ENCODE data around the gene UIMC1.
"Not testable (repeated sequence)": the region's sequence is repeated elsewhere in the genome, so short reads cannot be mapped to it uniquely, and the experiment has no call there.

Gene UIMC1

DNA sequence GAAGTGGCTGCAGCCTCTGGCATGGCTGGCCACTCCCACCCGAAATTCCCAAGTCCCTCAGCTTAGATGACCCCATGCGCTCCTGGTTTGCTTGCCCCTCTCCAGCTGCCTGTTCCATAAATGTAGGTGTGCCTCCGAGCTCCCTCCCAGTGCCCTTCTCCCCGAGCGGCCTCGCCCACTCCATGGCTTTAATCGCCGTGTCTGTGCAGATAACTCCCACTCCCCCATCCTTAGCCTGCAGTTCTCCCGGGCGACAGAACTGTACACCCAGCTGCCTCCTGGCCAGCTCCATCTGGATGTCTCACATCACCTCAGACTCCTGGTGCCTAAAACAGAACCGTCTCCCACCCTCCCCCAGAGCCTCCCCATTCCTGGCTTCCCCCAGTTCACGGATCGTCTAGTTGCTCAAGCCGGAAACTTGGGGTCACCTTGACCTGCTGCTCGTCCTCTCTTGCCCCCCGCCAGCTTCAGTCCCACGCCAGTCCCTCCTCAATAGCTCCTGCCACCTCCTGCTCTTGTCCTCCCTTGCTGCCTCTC is 131.5 kb downstream of the UIMC1 start:
- no peak overlapping the region for H3K27ac ChIP-seq (ENCODE audit: low read depth in 2 of 2, low read length in 2 of 2)
- H3K4me1 ChIP-seq (ENCODE audit: control insufficient read depth in 2 of 2, insufficient read depth in 2 of 2, low read length in 2 of 2), result no peaks in the 10 kb centered on the region
- H3K27me3 ChIP-seq (ENCODE audit: control insufficient read depth in 2 of 2, insufficient read depth in 2 of 2, low read length in 2 of 2), result peaks cover 10 to 15% of the 10 kb centered on the region in 2 donors
- H3K36me3 ChIP-seq (ENCODE audit: control insufficient read depth in 2 of 2, insufficient read depth in 2 of 2, low read length in 2 of 2), result no peaks in the 10 kb centered on the region
- no peaks in the 10 kb centered on the region for H3K9me3 ChIP-seq (ENCODE audit: control insufficient read depth in 2 of 2, low read length in 2 of 2)
- no peak overlapping the region for H3K4me3 ChIP-seq (ENCODE audit: low read length in 2 of 2)
- H3K9ac ChIP-seq (ENCODE audit: low read depth in 1 of 2, low read length in 2 of 2), result no peak overlapping the region

GRCh38 chr5:176874198-176874780 is 132.3 kb downstream of the UIMC1 start:
- no peaks in the 10 kb centered on the region for H3K9me3 ChIP-seq (ENCODE audit: control insufficient read depth in 2 of 2, low read length in 2 of 2)
- H3K27me3 ChIP-seq (ENCODE audit: control insufficient read depth in 2 of 2, insufficient read depth in 2 of 2, low read length in 2 of 2), result peaks cover 10 to 15% of the 10 kb centered on the region in 2 donors
- no peak overlapping the region for H3K4me3 ChIP-seq (ENCODE audit: low read length in 2 of 2)
- no peaks in the 10 kb centered on the region for H3K4me1 ChIP-seq (ENCODE audit: control insufficient read depth in 2 of 2, insufficient read depth in 2 of 2, low read length in 2 of 2)
- no peak overlapping the region for H3K27ac ChIP-seq (ENCODE audit: low read depth in 2 of 2, low read length in 2 of 2)
- no peaks in the 10 kb centered on the region for H3K36me3 ChIP-seq (ENCODE audit: control insufficient read depth in 2 of 2, insufficient read depth in 2 of 2, low read length in 2 of 2)
- no peak overlapping the region for H3K9ac ChIP-seq (ENCODE audit: low read depth in 1 of 2, low read length in 2 of 2)

DNA sequence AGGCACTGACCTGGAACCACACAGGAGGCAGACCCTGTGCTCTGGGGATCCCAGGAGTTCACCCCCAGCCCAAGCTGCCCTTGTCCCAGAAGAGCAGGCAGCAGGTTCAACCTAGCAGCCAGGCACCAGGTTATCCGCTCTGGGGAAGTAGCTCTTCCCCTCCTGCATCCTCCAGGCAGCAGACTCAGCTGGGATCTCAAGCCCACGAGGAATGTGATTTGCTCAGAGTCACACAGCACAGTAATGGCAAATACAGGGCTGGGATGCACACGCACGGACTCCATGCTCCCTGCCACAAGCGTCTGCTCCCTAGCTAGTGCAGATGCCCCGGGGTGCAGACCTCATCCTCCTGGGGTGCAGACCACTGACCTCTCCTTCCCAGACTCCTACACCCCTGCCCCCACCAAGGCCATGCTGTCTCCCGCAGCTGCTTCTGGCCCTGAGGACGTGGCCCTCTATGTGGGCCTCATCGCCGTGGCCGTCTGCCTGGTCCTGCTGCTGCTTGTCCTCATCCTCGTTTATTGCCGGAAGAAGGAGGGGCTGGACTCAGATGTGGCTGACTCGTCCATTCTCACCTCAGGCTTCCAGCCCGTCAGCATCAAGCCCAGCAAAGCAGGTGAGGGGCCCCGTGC is 132.9 kb downstream of the UIMC1 start:
- no peak overlapping the region for H3K4me3 ChIP-seq (ENCODE audit: low read length in 2 of 2)
- H3K9ac ChIP-seq (ENCODE audit: low read depth in 1 of 2, low read length in 2 of 2), result no peak overlapping the region
- no peaks in the 10 kb centered on the region for H3K36me3 ChIP-seq (ENCODE audit: control insufficient read depth in 2 of 2, insufficient read depth in 2 of 2, low read length in 2 of 2)
- no peak overlapping the region for H3K27ac ChIP-seq (ENCODE audit: low read depth in 2 of 2, low read length in 2 of 2)
- peaks cover 10% of the 10 kb centered on the region in 2 donors for H3K27me3 ChIP-seq (ENCODE audit: control insufficient read depth in 2 of 2, insufficient read depth in 2 of 2, low read length in 2 of 2)
- H3K4me1 ChIP-seq (ENCODE audit: control insufficient read depth in 2 of 2, insufficient read depth in 2 of 2, low read length in 2 of 2), result no peaks in the 10 kb centered on the region
- H3K9me3 ChIP-seq (ENCODE audit: control insufficient read depth in 2 of 2, low read length in 2 of 2), result no peaks in the 10 kb centered on the region

DNA sequence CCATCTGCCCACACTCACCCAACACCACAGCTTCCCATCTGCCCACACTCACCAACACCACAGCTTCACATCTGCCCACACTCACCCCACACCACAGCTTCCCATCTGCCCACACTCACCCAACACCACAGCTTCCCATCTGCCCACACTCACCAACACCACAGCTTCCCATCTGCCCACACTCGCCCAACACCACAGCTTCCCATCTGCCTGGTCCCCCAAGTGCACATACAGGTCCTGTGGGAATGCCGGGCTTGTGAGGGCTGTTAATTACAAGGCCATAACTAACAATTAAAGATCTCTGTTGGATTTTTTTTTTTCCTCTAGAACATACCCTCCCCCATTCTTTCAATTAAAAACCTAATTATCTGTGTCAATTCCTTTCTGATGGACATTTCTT is 133.6 kb downstream of the UIMC1 start:
- not testable (repeated sequence) for H3K27me3 ChIP-seq (ENCODE audit: control insufficient read depth in 2 of 2, insufficient read depth in 2 of 2, low read length in 2 of 2); H3K9me3 ChIP-seq (ENCODE audit: control insufficient read depth in 2 of 2, low read length in 2 of 2)

DNA sequence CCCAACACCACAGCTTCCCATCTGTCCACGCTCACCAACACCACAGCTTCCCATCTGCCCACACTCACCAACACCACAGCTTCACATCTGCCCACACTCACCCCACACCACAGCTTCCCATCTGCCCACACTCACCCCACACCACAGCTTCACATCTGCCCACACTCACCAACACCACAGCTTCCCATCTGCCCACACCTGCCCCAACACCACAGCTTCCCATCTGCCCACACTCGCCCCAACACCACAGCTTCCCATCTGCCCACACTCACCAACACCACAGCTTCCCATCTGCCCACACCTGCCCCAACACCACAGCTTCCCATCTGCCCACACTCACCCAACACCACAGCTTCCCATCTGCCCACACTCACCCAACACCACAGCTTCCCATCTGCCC is 134.0 kb downstream of the UIMC1 start:
- H3K4me1 ChIP-seq (ENCODE audit: control insufficient read depth in 2 of 2, insufficient read depth in 2 of 2, low read length in 2 of 2); H3K4me3 ChIP-seq (ENCODE audit: low read length in 2 of 2); H3K9ac ChIP-seq (ENCODE audit: low read depth in 1 of 2, low read length in 2 of 2); H3K36me3 ChIP-seq (ENCODE audit: control insufficient read depth in 2 of 2, insufficient read depth in 2 of 2, low read length in 2 of 2); H3K27me3 ChIP-seq (ENCODE audit: control insufficient read depth in 2 of 2, insufficient read depth in 2 of 2, low read length in 2 of 2); H3K9me3 ChIP-seq (ENCODE audit: control insufficient read depth in 2 of 2, low read length in 2 of 2); H3K27ac ChIP-seq (ENCODE audit: low read depth in 2 of 2, low read length in 2 of 2): not testable (repeated sequence)

More for the DNA sequence above, 133.6 kb downstream of the UIMC1 start:
- H3K4me3 ChIP-seq (ENCODE audit: low read length in 2 of 2); H3K36me3 ChIP-seq (ENCODE audit: control insufficient read depth in 2 of 2, insufficient read depth in 2 of 2, low read length in 2 of 2); H3K27ac ChIP-seq (ENCODE audit: low read depth in 2 of 2, low read length in 2 of 2); H3K4me1 ChIP-seq (ENCODE audit: control insufficient read depth in 2 of 2, insufficient read depth in 2 of 2, low read length in 2 of 2); H3K9ac ChIP-seq (ENCODE audit: low read depth in 1 of 2, low read length in 2 of 2): not testable (repeated sequence)

DNA sequence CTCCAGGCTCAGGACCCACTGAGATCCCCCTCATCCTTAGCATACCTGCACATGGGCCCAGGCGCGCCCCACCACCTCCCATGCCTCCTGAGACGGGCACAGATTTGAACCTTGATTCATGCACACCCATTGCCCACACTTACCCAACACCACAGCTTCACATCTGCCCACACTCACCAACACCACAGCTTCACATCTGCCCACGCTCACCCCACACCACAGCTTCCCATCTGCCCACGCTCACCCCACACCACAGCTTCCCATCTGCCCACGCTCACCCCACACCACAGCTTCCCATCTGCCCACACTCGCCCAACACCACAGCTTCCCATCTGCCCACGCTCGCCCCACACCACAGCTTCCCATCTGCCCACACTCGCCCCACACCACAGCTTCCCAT is 135.9 kb downstream of the UIMC1 start:
- H3K9me3 ChIP-seq (ENCODE audit: control insufficient read depth in 2 of 2, low read length in 2 of 2); H3K9ac ChIP-seq (ENCODE audit: low read depth in 1 of 2, low read length in 2 of 2); H3K4me3 ChIP-seq (ENCODE audit: low read length in 2 of 2); H3K27me3 ChIP-seq (ENCODE audit: control insufficient read depth in 2 of 2, insufficient read depth in 2 of 2, low read length in 2 of 2); H3K27ac ChIP-seq (ENCODE audit: low read depth in 2 of 2, low read length in 2 of 2); H3K4me1 ChIP-seq (ENCODE audit: control insufficient read depth in 2 of 2, insufficient read depth in 2 of 2, low read length in 2 of 2); H3K36me3 ChIP-seq (ENCODE audit: control insufficient read depth in 2 of 2, insufficient read depth in 2 of 2, low read length in 2 of 2): not testable (repeated sequence)

DNA sequence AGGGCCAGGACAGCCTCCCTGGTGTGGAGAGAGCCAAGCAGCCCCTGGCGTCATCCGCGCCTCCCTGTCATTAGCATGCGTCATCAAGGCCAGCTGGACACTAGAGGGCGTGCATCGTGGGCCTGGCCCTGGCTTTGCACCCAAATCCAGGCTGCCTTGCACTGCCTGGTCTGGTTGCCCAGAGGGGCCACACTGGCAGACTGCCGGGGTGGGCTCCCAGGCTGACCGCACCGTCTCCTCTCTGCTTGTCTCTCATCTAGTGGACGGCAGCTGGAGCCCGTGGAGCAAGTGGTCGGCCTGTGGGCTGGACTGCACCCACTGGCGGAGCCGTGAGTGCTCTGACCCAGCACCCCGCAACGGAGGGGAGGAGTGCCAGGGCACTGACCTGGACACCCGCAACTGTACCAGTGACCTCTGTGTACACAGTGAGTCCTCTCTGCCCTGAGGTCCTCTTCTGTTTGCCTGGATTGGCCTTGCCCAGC is 136.4 kb downstream of the UIMC1 start:
- Histone ChIP-seq H3K27me3 (ENCODE audit: control insufficient read depth in 2 of 2, insufficient read depth in 2 of 2, low read length in 2 of 2) (peaks cover 6 to 8% of the 10 kb centered on the region in 2 donors), H3K4me3 (ENCODE audit: low read length in 2 of 2) (no peak overlapping the region), H3K9me3 (ENCODE audit: control insufficient read depth in 2 of 2, low read length in 2 of 2) (no peaks in the 10 kb centered on the region), H3K36me3 (ENCODE audit: control insufficient read depth in 2 of 2, insufficient read depth in 2 of 2, low read length in 2 of 2) (no peaks in the 10 kb centered on the region), H3K27ac (ENCODE audit: low read depth in 2 of 2, low read length in 2 of 2) (no peak overlapping the region), H3K4me1 (ENCODE audit: control insufficient read depth in 2 of 2, insufficient read depth in 2 of 2, low read length in 2 of 2) (no peaks in the 10 kb centered on the region), H3K9ac (ENCODE audit: low read depth in 1 of 2, low read length in 2 of 2) (no peak overlapping the region)

- Histone ChIP-seq H3K9me3 (ENCODE audit: control insufficient read depth in 2 of 2, low read length in 2 of 2) (no peaks in the 10 kb centered on the region), H3K36me3 (ENCODE audit: control insufficient read depth in 2 of 2, insufficient read depth in 2 of 2, low read length in 2 of 2) (no peaks in the 10 kb centered on the region), H3K4me3 (ENCODE audit: low read length in 2 of 2) (no peak overlapping the region), H3K4me1 (ENCODE audit: control insufficient read depth in 2 of 2, insufficient read depth in 2 of 2, low read length in 2 of 2) (no peaks in the 10 kb centered on the region), H3K9ac (ENCODE audit: low read depth in 1 of 2, low read length in 2 of 2) (no peak overlapping the region), H3K27ac (ENCODE audit: low read depth in 2 of 2, low read length in 2 of 2) (no peak overlapping the region), H3K27me3 (ENCODE audit: control insufficient read depth in 2 of 2, insufficient read depth in 2 of 2, low read length in 2 of 2) (peaks cover 6 to 8% of the 10 kb centered on the region in 2 donors)
These were observed 137.0 kb downstream of the UIMC1 start for GRCh38 chr5:176869501-176870109.

DNA sequence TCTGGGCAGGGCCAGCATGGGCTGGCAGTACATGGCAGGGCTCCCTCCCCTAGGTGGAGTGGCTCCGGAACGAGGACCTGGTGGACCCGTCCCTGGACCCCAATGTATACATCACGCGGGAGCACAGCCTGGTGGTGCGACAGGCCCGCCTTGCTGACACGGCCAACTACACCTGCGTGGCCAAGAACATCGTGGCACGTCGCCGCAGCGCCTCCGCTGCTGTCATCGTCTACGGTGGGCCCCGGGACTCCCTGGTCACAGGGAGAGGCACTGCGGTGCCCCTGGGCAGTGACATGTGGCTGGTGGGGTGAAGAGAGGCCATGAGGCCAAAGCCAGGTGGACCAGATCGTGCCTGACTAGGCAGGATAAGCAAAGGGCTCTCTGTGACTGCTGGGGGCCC is 137.8 kb downstream of the UIMC1 start:
- Histone ChIP-seq H3K9me3 (ENCODE audit: control insufficient read depth in 2 of 2, low read length in 2 of 2) (no peaks in the 10 kb centered on the region), H3K36me3 (ENCODE audit: control insufficient read depth in 2 of 2, insufficient read depth in 2 of 2, low read length in 2 of 2) (no peaks in the 10 kb centered on the region), H3K4me1 (ENCODE audit: control insufficient read depth in 2 of 2, insufficient read depth in 2 of 2, low read length in 2 of 2) (no peaks in the 10 kb centered on the region), H3K9ac (ENCODE audit: low read depth in 1 of 2, low read length in 2 of 2) (no peak overlapping the region), H3K27me3 (ENCODE audit: control insufficient read depth in 2 of 2, insufficient read depth in 2 of 2, low read length in 2 of 2) (peaks cover 4 to 6% of the 10 kb centered on the region in 2 donors), H3K27ac (ENCODE audit: low read depth in 2 of 2, low read length in 2 of 2) (no peak overlapping the region), H3K4me3 (ENCODE audit: low read length in 2 of 2) (no peak overlapping the region)

DNA sequence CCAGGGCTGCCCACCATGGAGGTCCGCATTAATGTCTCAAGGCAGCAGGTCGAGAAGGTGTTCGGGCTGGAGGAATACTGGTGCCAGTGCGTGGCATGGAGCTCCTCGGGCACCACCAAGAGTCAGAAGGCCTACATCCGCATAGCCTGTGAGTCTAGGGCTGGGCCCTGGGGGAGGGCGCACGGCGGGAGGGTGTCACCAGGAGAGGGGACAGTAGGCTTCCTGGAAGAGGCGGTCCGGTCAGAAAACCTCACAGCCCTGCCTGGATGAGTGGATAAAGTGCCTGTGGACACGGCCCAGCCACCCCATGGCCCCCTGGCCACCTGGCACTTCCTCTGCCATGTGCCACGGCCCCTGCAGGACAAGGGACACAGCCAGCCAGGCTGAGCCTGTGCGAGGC is 138.5 kb downstream of the UIMC1 start:
- Histone ChIP-seq H3K9me3 (ENCODE audit: control insufficient read depth in 2 of 2, low read length in 2 of 2) (no peaks in the 10 kb centered on the region), H3K9ac (ENCODE audit: low read depth in 1 of 2, low read length in 2 of 2) (no peak overlapping the region), H3K27ac (ENCODE audit: low read depth in 2 of 2, low read length in 2 of 2) (no peak overlapping the region), H3K4me1 (ENCODE audit: control insufficient read depth in 2 of 2, insufficient read depth in 2 of 2, low read length in 2 of 2) (no peaks in the 10 kb centered on the region), H3K27me3 (ENCODE audit: control insufficient read depth in 2 of 2, insufficient read depth in 2 of 2, low read length in 2 of 2) (peaks cover 4 to 7% of the 10 kb centered on the region in 2 donors), H3K4me3 (ENCODE audit: low read length in 2 of 2) (no peak overlapping the region), H3K36me3 (ENCODE audit: control insufficient read depth in 2 of 2, insufficient read depth in 2 of 2, low read length in 2 of 2) (no peaks in the 10 kb centered on the region)

Measured in mucosa of rectum (tissue), 2 donors.